HG03469 (cell line): ENCODE measurements around the gene OSBPL6.

Source experiments
- ATAC-seq: cut with Tn5 transposase; IDR thresholded peaks from one replicate; pipeline ENCODE4 v1.9.1; 2021; ENCODE audit warnings: mild to moderate bottlenecking, moderate library complexity, moderate number of reproducible peaks; ENCODE audit not compliant: unreplicated experiment

Gene OSBPL6

GRCh38 chr2:178237488-178238153, 43.3 kb downstream of the OSBPL6 start:
- ATAC-seq = no peak

DNA sequence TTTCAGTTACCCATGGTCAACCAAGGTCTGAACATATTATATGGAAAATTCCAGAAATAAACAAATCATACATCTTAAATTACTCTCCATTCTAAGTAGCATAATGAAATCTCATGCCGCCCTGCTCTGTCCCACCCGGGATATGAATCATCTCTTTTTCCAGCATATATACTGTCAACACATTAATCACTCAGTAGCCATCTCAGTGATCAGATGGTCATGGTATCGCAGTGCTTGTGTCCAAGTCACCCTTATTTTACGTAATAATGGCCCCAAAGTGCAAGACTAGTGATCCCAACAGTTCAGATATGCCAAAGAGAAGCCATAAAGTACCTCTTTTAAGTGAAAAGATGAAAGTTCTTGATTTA, 43.8 kb downstream of the OSBPL6 start:
- no peak for ATAC-seq

DNA sequence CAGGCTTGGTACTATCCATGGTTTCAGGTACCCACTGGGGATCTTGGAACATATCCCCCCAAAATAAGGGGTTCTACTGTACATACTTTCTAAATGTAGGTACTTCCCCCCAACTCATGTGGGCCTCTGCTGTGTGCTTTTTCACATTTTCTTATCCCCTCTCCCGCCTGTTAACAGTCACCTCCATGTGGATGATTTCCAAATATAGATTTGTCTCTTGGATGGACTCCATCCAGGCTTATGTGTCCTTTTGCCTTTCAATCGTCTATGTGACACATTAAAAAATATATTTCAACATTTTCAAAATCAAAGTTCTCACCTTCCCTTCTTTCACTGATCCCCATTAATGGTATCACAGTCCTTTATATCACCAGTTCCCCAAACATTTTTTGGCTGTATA, 44.4 kb downstream of the OSBPL6 start:
- no peak for ATAC-seq

DNA sequence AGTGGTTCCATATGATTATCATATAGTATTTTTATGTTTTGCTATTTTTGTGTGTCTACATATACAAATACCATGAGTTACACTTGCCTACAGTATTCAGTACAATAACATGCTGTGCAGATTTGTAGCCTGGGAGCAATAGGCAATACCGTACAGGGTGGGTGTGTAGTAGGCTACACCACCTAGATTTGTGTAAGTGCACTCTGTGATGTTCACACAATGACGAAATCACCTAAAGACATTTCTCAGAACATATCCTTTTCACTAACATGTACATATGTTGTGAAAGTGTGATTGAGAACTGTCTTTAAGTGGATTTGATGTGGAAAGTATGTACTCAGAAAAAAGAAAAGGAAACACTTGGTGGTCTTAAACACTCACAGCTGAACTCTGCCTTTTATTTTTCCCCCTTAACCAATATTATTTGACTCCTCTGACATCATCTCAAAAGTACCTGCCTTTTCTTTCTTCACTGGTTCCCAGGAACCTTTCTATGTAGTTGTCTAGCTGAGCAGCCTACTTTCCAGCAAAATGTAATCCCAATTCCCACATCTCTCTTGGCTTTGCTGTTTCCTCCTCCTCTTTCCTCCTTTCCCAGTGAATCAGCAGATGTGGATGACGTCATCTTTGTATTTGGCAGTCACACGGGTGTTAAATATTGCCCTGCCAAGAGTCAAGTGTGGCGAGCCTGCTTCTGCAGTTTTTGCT, 47.7 kb downstream of the OSBPL6 start:
- ATAC-seq = no peak

- ATAC-seq = no peak
Observed at GRCh38 chr2:178242552-178242883, 48.2 kb downstream of the OSBPL6 start.

DNA sequence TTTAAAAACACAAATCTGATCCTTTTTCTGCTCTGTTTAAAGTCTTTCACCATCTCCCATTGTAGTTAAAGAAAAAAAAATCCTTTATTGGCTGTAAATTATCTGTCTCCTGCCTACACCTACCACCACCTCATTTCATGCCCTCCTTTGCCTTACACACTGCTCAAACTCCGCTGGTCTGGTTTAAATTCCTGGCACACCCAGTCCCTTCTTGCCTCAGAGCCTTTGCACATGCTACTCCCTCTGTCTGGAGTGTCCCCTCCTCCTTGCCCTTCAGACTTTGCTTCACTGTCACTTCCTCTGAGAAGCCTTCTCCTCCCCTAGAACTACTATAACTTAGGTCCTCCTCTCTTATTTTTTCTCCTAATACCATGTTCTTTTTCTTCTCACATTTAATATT, 49.6 kb downstream of the OSBPL6 start:
- no peak for ATAC-seq

- no peak for ATAC-seq
Observed at GRCh38 chr2:178244777-178245176, 50.5 kb downstream of the OSBPL6 start.

GRCh38 chr2:178246696-178247095, 52.4 kb downstream of the OSBPL6 start:
- no peak for ATAC-seq

DNA sequence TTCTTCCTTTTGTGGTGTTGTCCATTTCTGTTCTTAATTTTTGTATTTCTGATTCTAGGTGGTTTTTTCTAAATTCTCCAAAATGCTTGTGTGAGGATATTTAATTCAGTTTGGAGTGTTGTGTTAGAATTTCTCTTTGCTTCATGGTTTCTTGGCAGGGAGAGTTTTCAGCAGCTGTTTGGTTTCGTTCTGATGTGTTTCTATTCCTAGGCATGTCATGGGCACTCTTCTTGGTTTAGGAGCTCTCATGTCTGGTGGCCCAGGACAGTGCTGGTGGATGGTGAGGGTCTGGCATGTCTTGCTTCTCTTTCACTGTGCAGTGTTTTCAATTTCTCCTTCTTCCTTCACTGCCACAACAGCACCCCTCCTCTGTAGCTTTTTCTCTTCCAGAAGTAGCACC, 52.9 kb downstream of the OSBPL6 start:
- ATAC-seq = no peak

DNA sequence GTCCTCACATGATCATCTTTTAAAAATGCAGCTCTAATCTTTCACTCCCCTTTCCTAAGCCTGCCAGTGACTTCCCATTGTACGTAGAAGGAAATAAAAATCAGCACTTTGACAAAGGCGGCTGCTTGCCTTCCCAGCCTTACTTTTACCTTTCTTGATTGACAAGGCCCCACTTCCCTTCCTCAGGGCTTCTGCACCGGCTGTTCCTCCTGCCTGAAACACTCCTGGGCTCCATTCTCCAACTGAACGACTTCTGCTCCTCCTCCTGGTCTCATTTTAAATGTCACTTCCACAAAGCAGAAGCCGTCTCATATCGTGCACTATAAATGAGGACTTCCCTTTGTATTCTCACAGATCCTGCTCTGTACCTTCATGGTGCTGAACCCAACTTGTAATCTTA, 56.1 kb downstream of the OSBPL6 start:
- ATAC-seq = no peak

DNA sequence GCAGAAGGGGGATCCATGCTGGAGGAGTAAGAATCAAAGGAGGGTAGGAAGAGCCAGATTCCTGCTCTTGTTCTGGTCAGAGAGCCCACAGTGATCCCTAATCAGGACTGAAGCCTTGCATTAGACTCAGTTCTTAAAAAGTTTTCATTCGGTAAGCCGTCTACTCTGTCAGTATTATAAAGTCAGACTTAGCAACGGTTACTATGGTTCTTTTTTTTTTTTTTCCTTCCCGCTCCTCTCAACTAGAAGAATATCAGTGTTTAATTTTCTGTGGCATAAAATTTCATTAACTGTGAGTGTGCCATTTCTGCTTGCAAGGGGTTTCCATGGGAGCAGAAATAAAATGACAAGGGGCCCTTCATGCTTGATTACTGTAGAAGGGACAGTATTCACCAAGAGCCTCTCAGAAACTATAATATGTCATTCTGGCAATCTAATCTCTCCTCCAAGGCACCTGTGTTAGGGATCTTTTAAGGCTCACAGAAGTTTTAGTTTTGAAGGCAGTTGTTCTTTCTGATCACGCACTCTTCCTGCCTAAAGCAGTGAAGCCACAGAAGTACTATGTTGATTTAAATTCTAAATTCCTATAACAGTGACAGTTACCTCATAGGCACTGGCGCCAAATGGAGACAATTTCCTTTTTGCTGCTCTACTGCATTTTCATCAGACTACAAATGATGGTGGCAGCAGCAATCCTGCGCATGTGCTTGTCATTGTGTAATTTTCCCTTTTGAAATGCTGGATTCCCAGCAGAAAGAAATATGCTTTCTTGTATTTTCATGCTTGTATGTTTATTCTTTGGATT, 57.0 kb downstream of the OSBPL6 start:
- ATAC-seq = no peak

- ATAC-seq = no peak
Observed at GRCh38 chr2:178256382-178257042, 62.2 kb downstream of the OSBPL6 start.

DNA sequence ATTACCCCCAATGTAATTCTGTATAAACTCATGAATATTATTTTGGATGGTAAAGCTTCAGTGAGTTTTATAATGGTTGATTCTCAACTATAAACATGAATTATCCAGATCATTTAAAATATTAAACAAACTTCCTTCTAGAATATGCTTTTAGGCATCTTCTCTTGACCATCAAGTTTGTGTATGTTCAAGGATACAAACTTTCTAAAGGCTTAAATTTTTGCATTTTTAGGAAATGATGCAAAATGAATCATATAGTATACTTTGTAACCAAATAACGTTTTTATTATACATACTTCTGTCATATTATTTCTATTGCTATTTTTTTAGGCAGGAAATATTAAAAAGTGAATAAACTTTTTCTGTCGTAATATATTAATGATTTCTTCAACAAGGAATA, 62.8 kb downstream of the OSBPL6 start:
- no peak for ATAC-seq

DNA sequence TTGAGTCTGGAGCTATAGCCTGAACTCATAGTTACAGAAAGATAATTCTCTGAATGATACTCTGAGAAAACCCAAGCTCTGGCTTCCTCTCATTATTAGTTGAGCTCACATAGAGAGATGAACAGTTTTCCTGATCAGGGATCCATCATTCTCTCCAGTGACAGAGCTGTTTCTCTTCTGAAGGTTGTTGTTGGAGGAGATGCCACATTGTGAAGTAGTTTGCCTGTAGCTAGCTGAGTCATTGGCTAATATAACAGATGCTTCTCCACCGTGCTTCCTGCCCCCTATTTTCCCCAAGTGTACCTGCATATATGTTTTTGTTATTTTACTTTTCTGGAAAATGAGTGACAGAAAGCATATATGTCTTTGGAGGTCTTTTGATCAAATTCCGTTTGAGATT, 64.6 kb downstream of the OSBPL6 start:
- no peak for ATAC-seq

- ATAC-seq = no peak
Observed at GRCh38 chr2:178263159-178263860, 69.0 kb downstream of the OSBPL6 start.

GRCh38 chr2:178264211-178264610, 69.9 kb downstream of the OSBPL6 start:
- no peak for ATAC-seq

DNA sequence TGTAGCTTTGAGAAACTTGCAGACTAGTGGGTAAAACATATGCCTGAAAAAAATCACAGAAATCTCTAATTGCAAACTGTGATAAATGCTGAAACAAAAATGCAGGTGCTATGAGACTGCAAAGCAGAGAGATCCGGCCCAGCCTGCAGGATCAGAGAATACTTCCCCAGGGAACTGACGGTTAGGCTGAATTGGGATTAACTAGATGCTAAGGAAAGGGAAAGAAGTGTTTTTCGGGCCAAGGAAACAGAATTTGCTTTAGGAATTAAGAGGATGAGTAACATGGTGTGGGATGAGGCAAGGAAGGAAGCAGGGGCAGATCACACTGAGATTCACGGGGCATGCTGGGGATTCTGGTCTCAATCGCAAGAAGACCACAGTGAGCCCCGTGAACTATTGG, 71.5 kb downstream of the OSBPL6 start:
- no peak for ATAC-seq

DNA sequence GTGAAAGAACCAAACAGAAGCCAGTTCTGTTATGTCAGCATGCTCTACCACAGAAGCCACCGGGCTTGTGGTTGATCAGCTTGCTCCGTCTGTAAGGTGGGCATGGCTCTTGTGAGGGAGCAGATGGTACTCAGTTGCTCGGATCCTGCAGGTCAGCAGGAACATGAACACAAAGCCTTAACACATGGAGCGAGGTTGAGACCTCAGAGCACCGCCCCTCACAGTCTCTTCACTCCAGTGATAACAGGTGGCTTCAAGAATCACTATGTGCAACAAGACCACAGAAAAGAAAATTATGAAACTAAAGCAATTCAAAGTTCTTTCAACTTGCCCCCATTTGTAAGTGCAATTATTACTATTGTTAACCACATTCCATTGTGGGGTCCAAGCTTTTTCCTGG, 72.1 kb downstream of the OSBPL6 start:
- ATAC-seq = no peak

DNA sequence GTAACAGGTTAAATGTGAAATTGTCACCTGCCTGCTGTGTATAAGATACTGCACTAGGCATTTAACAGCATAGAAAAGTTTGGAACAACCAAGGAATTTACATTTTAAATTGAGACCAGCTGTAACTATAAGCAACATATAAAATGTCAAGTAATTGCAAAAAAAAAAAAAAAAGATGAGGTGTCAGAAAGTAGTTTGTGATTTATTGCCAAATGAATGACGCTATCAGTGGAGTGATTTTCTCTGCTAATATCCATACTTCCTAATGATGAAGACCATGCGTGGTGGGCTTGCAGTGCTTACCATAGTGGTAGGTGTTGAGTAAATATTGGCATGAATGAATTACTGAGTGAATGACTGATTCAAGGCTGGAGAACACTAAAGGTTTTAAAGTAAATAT, 73.3 kb downstream of the OSBPL6 start:
- no peak for ATAC-seq

GRCh38 chr2:178268435-178268834, 74.1 kb downstream of the OSBPL6 start:
- ATAC-seq = no peak
